SIG-M5 treated with dmso at 0.1 percent for 504 hours (cell line): ENCODE data around the gene SLC9A9.

Source experiments
- DNase-seq: peaks from one replicate; lab custom pipeline; 2025; ENCODE audit not compliant: unreplicated experiment; lab: John Stamatoyannopoulos, UW

SLC9A9 gene

DNA sequence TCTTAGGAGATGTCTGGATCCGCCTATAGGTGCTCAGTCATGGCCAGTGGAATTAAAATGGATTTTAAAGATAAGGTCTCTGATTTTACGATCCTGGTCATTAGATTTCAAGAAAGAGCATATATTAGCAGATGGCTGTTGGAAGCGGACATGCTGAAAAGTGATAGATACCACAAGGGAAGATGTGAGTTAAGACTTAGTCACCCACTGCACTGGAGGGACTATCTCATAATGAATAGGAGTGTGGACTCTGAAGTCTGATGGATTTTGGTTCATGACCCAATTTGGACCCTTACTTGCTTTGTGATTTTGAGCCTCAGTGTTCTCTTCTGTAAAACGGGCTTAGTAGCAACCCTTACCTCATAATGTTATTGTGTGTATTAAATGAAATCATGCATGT lies 514.0 kb downstream of the SLC9A9 start:
- DNase-seq = no peak

DNA sequence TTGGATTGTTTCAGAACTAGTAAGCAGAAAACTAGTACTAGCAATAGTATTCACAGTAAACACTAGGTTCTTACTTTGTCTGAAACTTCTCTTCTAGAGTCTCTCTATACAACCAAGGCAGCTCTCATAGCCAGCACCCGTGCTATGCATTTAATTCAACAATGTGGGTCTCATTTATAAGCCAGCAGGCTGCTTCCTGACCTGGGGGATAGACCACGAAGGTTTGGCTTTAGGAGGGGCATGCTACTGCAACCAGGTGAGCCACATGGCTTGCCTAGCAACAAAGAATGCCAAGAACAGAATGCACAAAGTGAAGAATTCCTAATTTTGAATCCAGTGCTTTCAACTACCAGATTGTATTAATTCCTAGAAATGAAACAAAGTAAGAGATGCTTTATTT lies 514.9 kb downstream of the SLC9A9 start:
- DNase-seq = no peak

DNA sequence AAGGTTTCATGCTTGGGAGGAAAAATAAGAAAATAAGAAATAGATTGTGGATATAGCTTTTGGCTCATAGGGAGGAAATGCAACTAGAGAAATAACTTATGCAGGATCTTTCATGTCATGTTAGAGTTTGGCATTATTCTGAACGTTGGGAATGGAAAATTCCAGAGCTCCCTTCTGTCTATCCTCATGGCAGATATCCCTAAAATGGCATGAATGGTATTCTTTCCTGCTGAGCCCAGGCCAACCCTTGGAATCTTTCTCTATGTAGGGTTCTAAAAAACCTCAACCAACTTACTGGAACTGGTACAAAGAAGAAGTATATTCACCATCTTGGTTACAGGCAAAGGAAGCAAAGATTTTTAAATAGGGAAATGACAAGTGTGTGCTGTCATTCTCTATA lies 516.2 kb downstream of the SLC9A9 start:
- no peak for DNase-seq

DNA sequence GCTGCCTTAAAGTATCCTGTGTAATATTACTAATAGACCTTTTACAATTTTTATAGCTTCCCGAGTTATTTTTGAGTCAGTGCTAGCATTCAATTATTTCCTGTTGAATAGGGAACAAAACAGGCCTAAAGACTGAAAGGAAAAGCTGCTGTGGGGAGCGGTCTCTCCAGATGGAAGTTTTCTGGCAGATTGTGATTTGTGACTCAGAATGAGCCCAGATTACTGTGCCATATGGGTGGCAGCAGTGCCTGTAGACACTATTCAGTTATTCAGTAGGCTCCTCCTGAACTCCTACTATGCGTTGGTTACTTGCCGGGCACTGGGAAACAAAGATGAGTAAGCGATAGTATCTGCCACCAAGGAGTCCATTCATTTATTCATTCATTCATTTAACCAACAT lies 516.9 kb downstream of the SLC9A9 start:
- no peak for DNase-seq

DNA sequence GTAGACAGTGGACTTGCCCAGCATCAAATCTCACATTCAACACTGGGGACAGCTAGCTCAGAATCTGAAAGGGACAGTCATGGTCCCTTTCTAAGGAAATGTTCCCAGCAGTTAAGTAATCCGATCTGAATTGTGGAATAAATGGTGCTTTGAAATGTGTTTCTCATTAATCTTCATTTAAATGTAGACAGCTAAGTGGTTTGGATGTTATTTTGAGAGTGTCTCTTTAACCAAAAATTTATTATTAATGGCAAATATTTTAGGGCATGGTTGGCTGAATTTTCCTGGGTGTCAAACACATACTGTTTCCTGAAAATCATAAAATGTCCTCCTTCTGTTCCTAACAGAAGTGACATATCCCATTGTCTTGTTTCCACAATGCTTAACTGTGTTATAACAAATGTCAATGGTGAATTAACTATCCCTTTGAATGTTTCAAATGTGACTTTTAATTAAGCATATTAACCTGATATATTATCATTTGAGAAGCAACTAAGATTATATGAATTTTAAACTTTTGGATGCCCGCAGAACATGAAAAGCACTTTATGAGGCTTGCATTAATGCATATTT lies 517.9 kb downstream of the SLC9A9 start:
- no peak for DNase-seq

DNA sequence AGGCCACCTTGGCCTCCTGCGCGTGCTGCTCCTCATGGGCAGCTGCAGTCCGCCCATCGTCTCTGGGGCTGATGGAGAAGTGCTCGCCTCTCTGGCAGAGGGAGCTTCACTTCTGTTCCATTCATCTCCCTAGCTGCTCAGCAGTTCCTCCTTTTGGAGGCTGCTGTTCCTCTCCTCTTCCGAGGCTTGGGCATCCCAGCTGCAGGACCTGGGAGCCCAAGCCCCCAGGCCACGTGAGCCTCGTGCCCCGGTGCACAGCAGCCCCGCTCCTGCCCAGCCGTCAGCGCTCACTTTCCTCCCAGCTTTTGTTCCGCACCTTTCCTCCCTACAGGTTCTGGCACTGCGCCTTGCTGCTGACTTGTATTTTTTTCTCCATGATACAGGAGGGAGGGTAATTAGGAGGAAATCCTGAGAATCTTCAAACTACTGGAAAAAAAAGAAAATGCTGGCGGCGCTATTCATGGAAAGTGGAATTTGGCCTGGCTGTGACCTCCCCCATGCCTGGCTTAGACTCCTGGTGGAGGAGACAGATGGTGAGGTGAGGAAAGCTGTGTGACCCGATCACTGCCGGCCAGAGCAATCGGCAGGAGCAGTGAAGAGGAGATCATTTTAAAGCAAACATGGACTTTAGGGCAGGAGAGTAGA lies 518.6 kb downstream of the SLC9A9 start:
- peak; percentile 5 for DNase-seq

DNA sequence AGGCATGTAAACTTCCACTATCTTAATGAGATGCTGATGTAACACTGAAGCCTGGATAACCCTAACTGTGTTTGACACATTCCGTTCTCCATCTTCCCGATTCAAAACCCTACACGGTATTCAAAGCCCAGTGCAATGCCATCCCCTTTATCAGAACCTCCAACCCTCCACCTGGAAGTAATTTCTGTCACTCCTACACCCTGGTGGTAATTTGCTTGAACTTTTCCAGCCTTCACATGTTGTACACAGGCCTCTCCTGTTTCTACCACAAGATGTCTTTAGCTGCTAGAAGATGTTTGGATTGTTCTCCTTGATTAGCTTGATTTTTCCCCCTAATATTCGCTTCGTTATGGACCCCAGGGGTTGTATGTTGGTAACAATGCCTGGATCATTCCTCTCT lies 519.8 kb downstream of the SLC9A9 start:
- no peak for DNase-seq

DNA sequence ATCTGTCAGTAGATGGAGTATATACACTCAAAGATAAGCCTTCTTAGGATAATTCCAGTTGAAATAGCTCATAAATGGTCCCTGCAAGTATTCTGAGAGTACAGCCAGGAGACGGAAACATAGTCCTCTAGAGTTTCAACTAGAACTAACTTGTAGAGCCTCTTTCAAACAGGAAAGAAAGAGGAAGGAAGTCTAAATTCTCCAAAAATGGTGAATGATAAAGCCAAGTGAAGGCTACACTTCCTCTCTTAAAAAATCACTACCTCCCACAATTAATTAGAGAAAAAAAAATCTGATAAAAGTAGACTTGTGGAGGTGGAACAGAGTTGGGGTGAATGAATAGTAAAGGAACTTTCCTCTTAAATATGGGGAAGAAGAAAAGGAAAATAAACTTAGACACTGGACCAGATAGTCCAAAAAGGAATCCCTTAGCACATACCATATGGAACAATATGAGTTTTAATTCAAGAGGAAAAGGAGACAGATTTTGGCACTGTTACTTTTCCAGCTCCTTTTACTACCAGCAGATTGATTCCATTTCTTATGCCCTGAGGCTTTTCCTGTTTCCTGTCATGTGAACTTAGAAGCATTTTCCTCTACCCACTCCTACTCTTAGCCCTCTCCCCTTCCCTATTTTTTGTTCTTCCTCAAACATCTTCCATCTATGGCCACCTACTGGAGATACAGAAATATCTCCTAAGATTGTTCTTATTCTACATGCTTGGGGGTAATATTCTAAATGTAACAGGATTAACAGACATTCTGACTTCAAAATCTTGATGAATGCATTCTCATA lies 521.1 kb downstream of the SLC9A9 start:
- peak; percentile 23 for DNase-seq

DNA sequence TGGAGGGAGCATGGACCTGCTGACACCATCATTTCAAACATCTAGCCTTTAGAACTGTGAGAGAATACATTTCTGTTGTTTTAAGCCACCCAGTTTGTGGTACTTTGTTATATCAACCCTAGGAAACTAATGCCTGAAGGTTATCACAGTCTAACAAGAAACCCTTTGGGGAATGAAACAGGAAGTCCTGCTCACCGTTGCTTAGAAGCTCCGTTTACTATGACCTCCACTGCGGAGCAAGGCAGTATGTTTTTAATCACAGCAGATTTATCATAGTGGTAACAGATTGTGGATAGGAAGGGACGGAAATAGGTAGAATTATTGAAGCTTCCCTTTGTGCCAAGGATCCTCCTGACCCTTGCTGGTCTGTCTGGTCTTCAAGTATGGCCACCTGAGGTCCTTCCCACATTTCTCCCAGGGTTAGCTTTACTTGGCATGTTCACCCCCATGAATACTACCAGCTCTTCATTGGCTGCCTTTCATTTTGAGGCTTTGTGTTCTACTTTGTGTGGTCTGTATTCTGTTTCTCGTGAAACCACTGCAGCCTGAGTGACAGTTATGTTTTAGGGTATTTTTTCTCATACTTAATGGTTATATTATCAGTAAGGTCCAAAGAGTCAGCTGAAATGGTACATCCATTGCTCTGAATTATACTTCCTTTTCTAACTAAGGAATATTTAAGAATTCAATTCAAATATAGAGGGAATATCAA lies 527.1 kb downstream of the SLC9A9 start:
- no peak for DNase-seq

DNA sequence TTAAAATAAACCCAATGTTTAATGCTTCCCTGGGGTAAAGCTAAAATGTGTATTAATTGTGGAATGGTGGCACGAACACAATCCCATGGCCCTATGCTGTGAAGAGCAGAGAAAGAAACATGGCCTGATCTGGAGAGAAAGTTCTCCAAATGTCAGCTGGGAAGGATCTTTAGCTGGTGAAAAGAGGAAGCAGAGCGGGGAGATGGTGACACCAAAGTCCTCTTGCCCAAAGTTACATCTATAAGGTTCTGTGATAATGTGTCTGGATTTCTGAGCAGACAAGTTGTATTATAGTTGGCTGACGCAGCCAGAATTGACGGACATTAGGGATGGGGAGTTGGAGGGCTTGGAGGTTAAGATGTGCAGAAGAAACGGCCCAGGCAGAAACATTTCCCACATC lies 532.5 kb downstream of the SLC9A9 start:
- peak; percentile 42 for DNase-seq

DNA sequence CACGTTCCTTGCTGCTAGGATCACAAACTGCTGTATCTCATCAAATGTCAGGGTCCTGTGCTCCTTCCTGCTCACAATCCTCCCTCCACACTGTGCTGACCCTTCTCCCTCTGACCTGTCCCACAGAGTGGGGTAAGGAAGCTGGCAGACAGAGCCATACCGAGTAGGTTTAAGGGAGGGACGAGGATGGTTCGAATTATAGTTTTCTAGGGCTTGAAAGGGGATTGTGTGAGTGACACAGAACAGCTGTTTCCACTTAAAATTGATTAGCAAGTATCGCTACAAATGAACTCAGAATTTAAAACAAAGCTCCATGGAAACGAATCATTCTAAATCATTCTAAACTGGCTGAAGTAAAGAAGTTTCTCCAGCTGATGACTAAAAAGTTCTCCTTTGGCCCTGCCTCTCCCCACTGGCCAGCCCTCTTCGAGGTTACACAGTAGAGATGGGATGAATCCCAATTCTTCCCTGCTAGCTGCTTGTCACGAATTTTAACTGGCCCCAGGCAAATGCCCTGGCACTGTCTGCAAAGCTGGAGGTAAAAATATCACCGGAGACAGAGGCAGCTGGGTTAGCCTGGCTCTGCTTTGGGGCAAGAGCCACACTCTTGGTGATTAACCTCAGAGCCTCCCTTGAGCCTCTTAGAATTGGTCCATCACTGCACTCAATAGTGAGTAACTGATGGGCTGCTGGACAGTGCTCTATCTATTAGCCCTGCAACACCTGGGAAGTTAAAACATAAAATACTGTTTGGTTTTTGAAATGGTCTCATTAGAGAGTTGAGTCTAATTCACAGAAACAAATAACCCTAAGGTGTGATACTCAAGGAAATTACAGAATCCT lies 533.8 kb downstream of the SLC9A9 start:
- no peak for DNase-seq

DNA sequence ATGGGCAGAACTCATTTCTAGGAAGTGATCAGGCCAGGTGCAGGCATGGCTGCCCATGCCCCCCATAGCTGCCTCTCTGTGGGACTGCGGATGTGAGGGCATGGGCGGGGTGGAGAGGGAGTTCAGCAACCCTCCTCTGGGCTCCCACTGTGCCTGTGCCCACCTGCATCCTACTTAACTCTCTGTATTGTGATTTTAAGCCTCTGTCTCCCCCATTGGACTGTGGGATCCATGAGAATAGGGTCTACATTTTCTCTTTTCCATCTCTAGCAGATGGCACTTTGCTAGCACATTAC lies 534.4 kb downstream of the SLC9A9 start:
- DNase-seq = no peak

DNA sequence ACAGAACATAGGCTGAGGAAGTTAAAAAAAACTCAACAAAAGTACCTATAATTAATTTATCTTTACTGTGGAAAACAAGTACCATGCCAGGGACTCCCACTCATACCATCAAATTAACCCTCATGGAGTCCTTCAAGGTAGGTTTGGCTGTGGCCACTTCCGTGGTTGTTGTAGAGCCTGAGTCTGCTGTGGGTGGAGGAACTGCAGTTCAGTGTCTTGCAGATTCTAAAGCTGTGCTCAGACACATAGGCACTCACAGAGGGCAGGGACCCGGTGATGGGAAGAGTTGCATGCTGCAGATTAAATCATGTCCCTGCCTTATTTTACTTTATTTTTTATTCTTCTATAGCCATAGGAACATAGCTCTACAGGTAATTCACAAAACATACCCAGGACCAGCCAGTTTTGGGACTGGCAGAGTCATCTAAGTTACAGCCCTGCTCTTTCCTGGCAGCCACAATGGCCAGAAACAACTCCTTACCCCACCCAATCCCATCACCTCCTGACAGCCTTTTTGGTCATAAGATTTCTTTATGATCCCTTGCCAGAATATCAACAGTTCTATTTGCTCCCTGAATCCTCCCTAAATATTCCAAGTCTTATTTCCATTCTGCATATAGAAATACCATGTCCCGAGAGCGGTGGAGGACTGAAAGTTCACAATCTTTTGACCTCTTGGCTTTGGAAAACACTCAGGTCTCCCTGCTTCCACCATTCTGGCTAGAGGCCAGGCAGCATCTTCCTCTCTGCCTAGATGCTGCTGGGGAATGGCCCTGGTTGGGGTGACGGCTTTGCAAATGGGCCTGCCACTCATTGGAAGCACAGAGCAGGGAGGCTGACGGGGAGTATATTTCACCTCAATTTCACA lies 535.0 kb downstream of the SLC9A9 start:
- no peak for DNase-seq

DNA sequence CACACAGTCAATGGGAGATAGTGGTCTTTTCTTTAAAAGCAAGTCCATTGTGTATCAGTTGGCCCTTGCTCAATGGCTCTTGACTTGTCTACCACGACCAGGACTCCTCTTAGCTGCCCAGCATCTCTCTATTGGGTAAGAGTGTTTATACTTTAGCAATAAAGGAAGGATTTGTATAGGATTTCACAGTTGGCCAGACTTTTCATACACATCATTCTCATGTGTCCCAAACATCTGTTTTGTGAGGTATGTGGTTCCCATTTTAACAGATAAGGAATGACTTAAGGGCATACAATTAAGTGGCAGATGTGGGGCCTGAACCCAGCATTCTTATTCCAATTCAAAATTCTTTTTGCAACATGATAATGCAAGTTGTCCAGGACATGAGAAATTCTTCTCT lies 537.2 kb downstream of the SLC9A9 start:
- DNase-seq = no peak

DNA sequence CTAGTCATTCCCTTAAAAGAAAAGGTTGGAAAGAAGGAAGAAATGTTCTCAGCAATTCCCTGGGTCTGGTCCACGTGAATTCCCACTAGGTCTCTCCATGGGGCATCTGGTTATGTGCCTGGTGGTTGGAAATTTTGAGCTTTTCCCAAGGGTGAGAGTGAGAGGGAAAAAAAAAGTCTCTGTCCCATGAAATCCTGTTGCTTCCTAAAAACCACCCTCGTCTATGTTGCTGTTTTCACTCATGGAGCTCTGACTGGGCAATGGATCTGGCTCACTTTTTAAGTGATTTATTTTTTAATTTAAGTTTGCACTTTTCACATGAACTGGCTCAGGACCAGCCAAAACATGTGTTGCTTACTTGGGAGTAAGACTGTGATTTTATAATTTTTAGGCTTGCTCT lies 538.6 kb downstream of the SLC9A9 start:
- DNase-seq = no peak

DNA sequence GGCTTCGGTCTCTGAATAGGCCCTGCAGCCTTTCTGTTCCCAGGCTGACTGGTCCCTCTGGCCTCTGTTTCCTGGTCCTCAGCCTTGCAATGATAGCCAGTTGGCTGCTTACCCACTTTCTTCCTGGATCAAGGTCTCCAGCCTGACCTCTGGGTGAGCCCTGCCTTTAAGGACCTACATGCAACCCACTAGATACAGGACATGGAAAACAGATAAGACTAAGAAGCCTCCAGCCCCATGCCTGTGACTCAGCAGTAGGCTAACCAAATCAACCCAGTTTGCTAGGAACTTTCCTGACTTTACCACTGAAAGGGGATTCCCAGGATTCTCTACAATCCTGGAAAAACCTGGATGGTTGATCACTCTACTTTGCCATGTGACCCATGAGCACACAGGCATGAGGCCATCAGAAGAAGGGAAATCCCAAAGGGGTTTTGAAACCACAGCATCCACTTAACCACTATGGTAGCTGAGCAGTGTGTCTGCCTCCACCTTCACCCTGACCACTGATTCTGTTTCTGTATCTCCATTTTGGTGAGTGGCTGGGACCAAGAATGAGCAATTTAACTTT lies 540.6 kb downstream of the SLC9A9 start:
- DNase-seq = no peak

DNA sequence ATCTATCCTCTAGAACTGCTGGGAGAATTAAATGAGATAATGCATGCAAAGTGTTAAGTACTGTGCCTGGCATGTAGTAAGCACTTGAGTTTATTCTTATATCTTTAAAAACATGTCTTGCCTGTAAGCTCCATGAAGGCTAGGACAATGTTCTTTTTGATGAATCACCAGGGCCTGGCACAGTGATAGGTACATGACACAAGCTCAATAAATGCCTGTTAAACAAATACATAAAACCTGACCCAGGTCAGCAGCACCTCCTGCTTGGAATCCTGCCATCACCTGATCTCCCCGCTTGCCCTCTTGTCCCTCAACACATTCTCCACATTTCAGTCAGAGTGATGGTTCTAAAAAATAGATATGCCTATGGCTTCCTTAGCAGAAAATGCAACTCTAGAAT lies 541.9 kb downstream of the SLC9A9 start:
- DNase-seq = no peak

DNA sequence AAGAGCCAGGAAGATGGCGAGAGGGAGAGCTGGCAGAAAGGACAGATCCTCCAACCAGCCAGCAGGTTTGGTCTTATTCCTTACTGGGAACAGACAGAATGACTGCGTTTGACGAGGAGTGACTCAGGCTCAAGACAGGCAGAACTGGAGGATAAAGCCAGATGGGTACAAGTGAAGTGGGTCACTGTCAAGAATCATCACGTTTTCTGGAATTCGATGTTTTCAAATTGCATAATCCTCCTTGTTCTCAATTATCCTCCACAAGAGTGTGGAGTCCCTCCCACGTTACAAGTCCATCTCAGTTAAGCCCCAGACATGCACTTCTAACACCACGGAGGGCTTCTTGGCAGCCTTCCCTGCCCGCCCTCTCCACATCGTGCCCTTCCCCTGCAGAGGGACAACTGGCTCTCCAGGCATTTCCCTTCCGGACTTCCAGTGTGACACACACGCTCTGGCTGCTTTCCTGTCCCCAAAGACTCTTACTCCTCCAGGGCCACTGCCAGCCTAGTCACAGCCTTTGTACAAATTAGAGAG lies 545.6 kb downstream of the SLC9A9 start:
- DNase-seq = no peak

DNA sequence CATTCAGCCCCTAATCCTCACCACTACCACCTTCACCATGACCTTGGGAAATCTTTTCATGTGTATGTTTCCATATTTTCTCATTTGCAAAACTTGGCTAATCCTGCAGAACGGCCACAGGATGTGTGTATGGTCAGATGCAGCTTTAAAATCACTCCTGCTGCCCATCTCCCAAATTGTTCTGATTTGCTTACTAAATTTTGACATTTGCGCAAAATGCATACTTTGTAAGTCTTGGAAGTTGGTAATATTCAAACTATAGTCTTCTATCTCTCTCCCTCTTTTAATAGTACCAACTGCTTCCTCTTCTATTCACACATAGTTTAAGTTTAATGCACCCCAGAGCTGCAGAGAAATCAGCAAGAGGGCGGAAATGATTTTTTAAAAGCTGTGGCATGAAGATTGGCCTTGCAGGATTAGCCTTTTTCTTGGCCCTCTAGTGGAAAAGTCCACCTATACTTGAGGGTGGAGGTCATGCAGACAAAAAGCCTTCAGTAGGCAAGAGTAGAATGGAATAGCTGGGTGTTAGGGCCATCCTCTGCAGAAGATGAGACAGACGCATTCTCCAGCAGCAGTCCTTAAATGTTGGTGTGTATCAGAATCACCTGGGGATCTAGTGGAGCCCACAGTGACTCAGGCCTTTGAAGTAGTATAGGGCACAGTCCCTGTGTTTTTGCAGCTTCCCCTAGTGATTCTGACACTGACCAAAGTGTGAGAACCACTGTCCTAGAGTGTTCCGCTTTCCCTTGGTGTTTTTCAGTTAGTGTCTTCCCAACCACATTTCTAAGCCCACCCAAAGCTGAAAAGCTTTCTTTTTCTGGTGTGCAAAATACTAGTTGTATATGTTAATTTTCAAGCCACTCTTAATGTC lies 547.0 kb downstream of the SLC9A9 start:
- DNase-seq = no peak
